GM19025 (cell line): ENCODE data around the gene KNDC1.
A peak's percentile ranks its signal among the peaks of the same experiment; 100 is the strongest.

Experiments
- ATAC-seq: cut with Tn5 transposase; IDR thresholded peaks from one replicate; pipeline ENCODE4 v1.9.1; 2021; ENCODE audit warnings: mild to moderate bottlenecking, low read depth, moderate library complexity; ENCODE audit not compliant: unreplicated experiment

KNDC1 gene

DNA sequence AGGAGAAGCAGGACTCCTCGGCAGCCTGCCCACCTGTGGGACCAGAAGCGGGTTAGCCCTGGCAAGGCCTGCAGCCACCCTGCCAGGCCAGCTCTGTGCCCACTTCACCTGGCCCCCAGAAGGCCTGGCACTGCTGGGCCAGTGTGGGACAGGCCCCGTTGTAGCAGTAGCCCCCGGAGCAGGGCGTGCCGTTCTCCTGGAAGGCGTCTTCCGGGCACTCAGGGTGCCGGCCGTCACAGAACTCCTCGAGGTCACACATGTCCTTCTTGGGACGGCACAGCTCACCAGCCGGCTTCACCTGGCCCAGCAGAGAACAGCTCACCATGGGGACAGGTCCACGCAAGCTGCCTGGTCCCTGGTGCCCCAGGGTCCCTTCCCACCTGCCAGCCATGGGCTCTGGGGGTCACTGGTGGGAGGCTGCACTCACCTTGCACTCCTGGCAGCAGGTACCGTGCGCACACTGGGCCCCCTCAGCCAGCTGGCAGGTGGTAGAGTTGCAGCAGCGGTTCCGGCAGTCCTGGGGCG lies 110.8 kb downstream of the KNDC1 start:
- no peak for ATAC-seq

DNA sequence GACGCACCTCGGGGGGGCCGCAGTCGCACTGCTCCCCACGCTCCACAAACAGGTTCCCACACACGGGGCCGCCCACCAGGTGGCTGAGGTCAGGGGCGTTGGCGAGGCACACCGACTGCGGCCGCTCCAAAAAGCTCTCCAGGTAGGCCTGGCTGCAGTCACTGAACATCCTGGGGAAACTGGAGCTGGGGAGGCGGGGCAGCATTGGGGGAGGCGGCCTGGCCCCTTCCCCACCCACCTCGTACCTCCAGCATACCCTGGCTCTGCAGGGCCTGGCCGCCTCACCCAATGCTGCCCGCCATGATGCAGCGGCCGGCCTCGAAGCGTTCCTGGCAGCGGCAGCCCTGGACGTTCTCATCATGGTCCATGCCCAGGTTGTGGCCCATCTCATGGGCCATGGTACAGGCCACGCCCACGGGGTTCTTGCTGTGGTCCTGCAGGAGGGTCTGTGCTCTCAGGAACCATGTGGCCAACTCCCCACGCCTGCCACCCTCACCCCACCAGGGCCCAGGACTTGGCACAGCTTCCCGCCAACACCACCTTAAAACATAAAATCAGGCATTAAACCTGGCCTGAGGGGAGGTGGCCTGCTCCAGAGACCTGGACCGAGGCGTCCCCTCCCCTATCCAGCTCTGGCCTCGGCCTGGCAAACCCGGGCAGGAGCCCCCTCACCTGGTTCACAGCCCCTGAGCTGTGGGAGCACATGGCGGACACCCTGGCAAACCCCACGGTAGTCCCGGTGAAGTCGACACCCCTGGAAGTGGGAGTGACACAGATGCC lies 111.7 kb downstream of the KNDC1 start:
- ATAC-seq: no peak

DNA sequence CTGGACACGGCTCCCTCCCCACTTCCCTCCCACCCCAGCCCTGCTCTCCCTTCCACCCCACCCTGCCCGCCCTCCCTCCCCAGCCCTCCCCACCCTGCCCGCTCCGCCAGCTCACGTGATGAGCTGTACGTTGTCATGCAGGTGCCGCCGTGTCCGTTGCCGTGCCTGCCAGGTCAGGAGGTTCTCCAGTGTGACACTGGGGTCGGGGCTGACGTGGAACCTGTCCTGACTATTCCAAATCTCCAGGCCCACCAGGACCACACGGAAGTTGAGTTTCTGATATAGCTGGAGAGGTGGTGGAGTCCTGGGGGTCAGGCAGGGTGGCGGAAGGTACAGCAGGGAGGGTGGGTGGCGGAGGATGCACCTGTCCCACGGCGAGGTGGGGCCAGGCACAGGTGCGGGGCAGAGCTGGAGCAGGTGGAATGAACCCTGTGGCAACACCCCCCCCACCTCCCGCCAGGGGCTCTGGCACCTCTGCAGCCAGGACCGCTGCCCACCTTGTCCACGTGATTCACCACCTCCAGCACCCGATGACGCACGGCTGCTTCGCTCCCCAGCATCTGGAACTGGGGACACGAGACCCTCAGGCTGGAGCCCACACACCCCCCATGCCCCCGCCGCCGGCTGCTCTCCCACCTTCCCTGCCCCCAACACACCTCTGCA lies 112.4 kb downstream of the KNDC1 start:
- no peak for ATAC-seq

DNA sequence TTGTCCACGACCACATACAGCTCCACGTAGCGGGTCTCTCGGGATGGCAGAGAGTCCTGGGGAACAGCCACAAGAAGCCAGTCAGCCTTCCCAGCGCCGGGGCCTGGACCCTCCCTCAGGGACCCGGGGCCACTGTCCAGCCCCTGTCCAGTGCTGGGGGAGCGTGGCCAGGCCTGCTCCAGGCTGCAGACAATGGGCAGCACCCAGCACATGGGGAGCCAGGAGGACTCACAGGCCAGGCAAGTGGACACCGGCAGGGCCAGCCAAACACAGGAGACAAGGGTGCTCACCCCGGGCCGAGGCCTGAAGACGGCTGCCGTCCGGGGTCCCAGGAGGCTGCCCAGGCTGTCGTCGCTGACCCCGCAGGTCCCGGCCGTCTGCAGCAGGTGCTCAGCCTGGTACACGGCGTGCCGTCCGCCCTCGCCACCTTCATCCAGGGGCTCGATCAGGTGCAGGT lies 113.0 kb downstream of the KNDC1 start:
- no peak for ATAC-seq

DNA sequence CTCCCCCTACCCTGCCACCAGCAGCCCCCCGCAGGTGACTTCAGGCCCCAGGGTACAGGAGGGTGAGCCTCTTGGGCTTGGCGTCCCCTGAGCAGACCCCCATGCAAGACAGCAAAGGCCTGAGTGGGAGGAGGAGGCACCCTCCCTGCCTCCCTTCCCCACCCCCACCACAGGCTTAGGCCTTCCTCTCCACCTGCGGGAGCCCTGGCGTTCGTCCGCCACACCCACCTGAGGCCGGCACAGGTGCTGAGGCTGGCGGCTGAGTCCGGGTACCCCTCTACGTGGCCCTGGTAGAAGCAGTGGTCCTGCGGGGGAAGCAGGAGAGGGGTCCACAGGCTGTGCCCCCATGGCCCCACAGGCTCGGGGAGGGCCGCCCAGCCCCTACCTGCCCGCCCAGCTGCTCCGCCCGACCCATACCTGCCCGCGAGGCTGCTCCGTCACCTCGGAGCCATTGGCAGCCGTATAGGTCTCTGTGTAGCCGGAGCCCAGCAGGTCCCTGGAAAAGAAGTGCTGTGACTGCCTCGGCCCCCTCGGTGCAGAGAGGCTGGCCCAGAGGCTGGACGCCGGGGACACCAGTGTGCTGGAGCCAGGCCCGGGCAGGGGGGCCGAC lies 113.6 kb downstream of the KNDC1 start:
- ATAC-seq: no peak

DNA sequence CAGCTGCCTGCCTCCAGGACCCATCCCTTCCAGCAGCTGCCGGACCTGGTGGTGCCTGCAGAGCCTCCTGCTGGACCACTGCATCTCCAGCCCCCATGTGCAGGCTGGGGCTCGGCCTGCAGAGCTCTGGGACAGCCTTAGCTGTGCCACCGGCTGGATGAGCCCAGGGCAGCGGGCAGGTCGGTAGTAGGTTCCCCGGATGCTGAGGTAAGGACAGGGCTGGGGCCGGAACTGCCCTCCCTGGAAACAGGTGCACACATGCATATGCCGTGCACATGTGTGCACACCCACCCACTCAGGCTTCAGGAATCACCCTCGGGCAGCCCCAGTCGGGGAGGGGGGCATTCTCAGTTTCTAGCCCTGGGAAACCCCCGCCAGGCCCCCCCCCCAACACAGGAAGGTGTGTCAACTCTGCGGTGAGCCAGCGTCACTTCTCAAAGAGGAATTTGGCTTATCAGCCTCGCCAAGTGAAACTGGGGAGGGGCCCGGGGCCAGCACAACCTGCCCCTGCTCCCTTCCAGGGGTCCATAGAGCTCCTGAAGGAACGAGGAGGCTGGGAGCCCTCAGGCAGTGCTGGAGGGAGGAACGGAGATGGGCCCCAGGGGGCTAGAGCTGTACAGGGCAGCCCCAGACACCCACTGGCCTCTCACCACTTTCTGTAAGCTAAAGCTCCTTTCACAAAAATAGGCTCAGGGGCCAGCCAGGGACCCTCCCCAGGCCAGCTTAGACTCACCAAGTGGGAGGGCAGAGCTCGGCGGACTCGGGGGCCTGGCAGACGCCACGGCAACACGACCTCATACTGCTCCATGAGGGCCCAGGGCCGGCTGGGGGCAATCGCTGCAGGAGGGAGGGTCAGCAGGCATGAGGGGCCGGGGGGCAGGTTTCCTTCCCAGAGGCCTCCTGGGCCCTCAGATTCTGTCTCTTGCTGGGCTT lies 115.0 kb downstream of the KNDC1 start:
- peak; percentile 41 for ATAC-seq

DNA sequence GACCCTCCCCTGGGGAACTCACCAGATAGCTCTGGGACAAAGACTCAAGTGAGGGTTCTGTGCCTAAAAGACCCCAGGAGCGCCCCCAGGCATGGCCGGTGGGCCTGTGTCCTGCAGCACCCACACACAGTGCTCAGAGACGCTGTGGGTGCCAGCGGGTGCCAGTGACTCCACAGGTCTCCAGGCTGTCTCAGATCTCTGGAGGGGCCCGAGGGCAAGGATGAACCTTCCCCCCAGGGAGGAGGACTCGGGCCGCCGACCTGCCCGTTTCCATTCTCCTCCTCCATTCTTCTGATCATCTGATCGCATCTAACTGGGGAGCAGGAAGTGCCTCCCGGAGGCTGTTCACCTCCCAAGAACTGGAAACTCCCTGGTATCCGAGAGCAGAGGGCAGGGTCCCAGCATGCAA lies 115.7 kb downstream of the KNDC1 start:
- peak; percentile 27 for ATAC-seq
